ENCODE results near the gene CIDEA. TPM values are rescaled to one million over a fixed set of nuclear protein-coding genes. Genes with fewer than 3 reads are reported as not detected.
A peak's percentile ranks its signal among the peaks of the same experiment; 100 is the strongest.

Gene CIDEA
- total and polyA plus RNA-seq, 2 donors from 2014 or later: not detected

DNA sequence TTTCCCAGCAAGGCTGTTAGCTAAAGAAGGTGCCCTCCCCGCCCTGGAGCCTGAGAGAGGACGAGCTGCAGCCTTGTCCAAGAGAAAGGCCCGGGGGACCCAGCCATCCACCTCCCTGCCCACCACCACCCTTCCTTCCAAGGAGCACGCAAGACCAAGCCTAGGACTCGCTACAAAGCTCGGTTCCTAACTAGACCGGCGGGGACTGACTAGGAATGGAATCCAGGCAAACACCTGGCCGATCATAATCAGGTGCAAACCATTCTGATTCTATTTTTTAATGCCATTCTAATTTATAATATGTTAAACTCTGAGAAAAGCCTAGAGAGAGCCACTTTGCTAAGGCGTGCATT lies 34.2 kb downstream of the CIDEA start:
- Histone ChIP-seq H3K27me3 (ENCODE audit: control insufficient read depth, insufficient read depth, low read length) (no peaks in the 10 kb centered on the region), H3K4me1 (ENCODE audit: control insufficient read depth in 2 of 3, insufficient read depth in 2 of 3, low read depth in 1 of 3, low read length in 3 of 3) (peaks cover 0 to 7% (median 7%) of the 10 kb centered on the region in 3 donors), H3K9ac (ENCODE audit: low read length in 3 of 3) (peak overlapping the region in 1 of 3 donors; percentile 61), H3K4me3 (ENCODE audit: low read length in 3 of 3) (peak overlapping the region; percentile 13 to 68 (median 26)), H3K9me3 (ENCODE audit: control insufficient read depth in 2 of 3, insufficient read depth in 1 of 3, low read length in 3 of 3) (no peaks in the 10 kb centered on the region), H3K36me3 (ENCODE audit: control insufficient read depth in 2 of 3, insufficient read depth in 3 of 3, low read length in 3 of 3) (no peaks in the 10 kb centered on the region), H3K27ac (ENCODE audit: low read depth in 2 of 2, low read length in 2 of 2) (no peak overlapping the region)
- DNase-seq (peak in 1 of 5 donors; percentile 23), FAIRE-seq (no peak)
- TF ChIP-seq CTCF (IDR thresholded peaks at IDR 0.05; ENCODE audit: borderline replicate concordance, extremely low read depth, insufficient read depth): no peak
- intact Hi-C loops (cut with DNase I): no loop called here

- no peak for TF ChIP-seq CTCF (IDR thresholded peaks at IDR 0.05; ENCODE audit: borderline replicate concordance, extremely low read depth, insufficient read depth)
- Histone ChIP-seq H3K36me3 (ENCODE audit: control insufficient read depth in 2 of 3, insufficient read depth in 3 of 3, low read length in 3 of 3) (no peaks in the 10 kb centered on the region), H3K4me3 (ENCODE audit: low read length in 3 of 3) (no peak overlapping the region), H3K9me3 (ENCODE audit: control insufficient read depth in 2 of 3, insufficient read depth in 1 of 3, low read length in 3 of 3) (no peaks in the 10 kb centered on the region), H3K9ac (ENCODE audit: low read length in 3 of 3) (no peak overlapping the region), H3K4me1 (ENCODE audit: control insufficient read depth in 2 of 3, insufficient read depth in 2 of 3, low read depth in 1 of 3, low read length in 3 of 3) (peaks cover 0 to 7% (median 7%) of the 10 kb centered on the region in 3 donors), H3K27me3 (ENCODE audit: control insufficient read depth, insufficient read depth, low read length) (no peaks in the 10 kb centered on the region), H3K27ac (ENCODE audit: low read depth in 2 of 2, low read length in 2 of 2) (no peak overlapping the region)
- FAIRE-seq: no peak
- intact Hi-C loops (cut with DNase I): no loop called here
- DNase-seq: peak in 1 of 5 donors; percentile 28
Measured at GRCh38 chr18:12290086-12290485, 35.9 kb downstream of the CIDEA start.

DNA sequence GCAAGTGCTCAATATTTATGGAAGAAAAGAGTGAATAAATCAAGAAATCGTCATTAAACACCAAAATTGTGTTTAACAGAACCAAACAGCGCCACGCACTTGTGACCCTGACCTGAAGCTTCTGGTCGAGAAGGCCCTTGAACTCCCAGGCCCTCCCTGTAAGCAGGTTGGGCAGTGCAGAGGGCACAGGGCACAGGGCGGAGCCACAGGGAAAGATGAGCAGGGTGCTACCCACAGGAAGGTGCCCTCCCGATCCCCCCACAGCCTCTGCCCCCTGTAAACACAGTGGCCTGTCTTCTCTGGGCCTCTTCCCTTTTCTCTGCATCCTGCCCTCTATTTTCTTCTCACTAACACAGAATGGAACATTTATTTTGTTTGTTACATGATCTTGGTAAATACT lies 37.0 kb downstream of the CIDEA start:
- Histone ChIP-seq H3K9ac (ENCODE audit: low read length in 3 of 3) (no peak overlapping the region), H3K27ac (ENCODE audit: low read depth in 2 of 2, low read length in 2 of 2) (no peak overlapping the region), H3K9me3 (ENCODE audit: control insufficient read depth in 2 of 3, insufficient read depth in 1 of 3, low read length in 3 of 3) (no peaks in the 10 kb centered on the region), H3K4me1 (ENCODE audit: control insufficient read depth in 2 of 3, insufficient read depth in 2 of 3, low read depth in 1 of 3, low read length in 3 of 3) (peaks cover 0 to 7% (median 7%) of the 10 kb centered on the region in 3 donors), H3K4me3 (ENCODE audit: low read length in 3 of 3) (no peak overlapping the region), H3K36me3 (ENCODE audit: control insufficient read depth in 2 of 3, insufficient read depth in 3 of 3, low read length in 3 of 3) (no peaks in the 10 kb centered on the region), H3K27me3 (ENCODE audit: control insufficient read depth, insufficient read depth, low read length) (no peaks in the 10 kb centered on the region)
- TF ChIP-seq CTCF (IDR thresholded peaks at IDR 0.05; ENCODE audit: borderline replicate concordance, extremely low read depth, insufficient read depth): no peak
- FAIRE-seq (no peak), DNase-seq (peak in 1 of 5 donors; percentile 35)
- intact Hi-C loops (cut with DNase I): no loop called here

GRCh38 chr18:12291690-12292089 lies 37.5 kb downstream of the CIDEA start:
- H3K36me3 ChIP-seq (ENCODE audit: control insufficient read depth in 2 of 3, insufficient read depth in 3 of 3, low read length in 3 of 3): no peaks in the 10 kb centered on the region
- no peak overlapping the region for H3K4me3 ChIP-seq (ENCODE audit: low read length in 3 of 3)
- intact Hi-C loops (cut with DNase I): no loop called here
- TF ChIP-seq CTCF (IDR thresholded peaks at IDR 0.05; ENCODE audit: borderline replicate concordance, extremely low read depth, insufficient read depth): no peak
- FAIRE-seq (no peak), DNase-seq (peak in 1 of 5 donors; percentile 34)
- no peaks in the 10 kb centered on the region for H3K9me3 ChIP-seq (ENCODE audit: control insufficient read depth in 2 of 3, insufficient read depth in 1 of 3, low read length in 3 of 3)
- H3K9ac ChIP-seq (ENCODE audit: low read length in 3 of 3): no peak overlapping the region
- peaks cover 0 to 7% (median 7%) of the 10 kb centered on the region in 3 donors for H3K4me1 ChIP-seq (ENCODE audit: control insufficient read depth in 2 of 3, insufficient read depth in 2 of 3, low read depth in 1 of 3, low read length in 3 of 3)
- H3K27me3 ChIP-seq (ENCODE audit: control insufficient read depth, insufficient read depth, low read length): no peaks in the 10 kb centered on the region
- no peak overlapping the region for H3K27ac ChIP-seq (ENCODE audit: low read depth in 2 of 2, low read length in 2 of 2)
